ENCODE measurements around the gene ASNS.
A peak's percentile ranks its signal among the peaks of the same experiment; 100 is the strongest.
"Not testable (repeated sequence)": the region's sequence is repeated elsewhere in the genome, so short reads cannot be mapped to it uniquely, and the experiment has no call there.

Gene ASNS

GRCh38 chr7:97872025-97872669 lies at the start of gene ASNS:
ASNS (minus strand) TSS chr7:97872408; CDS start chr7:97869156, 3,252 bp downstream.
- DNase-seq (ENCODE audit: low spot score): peak; percentile 84

- not testable (repeated sequence) for DNase-seq (ENCODE audit: low spot score)
These were observed 49.0 kb upstream of the ASNS start for GRCh38 chr7:97921254-97921653.

GRCh38 chr7:97915267-97915666 lies 43.1 kb upstream of the ASNS start:
- DNase-seq (ENCODE audit: low spot score): not testable (repeated sequence)

DNA sequence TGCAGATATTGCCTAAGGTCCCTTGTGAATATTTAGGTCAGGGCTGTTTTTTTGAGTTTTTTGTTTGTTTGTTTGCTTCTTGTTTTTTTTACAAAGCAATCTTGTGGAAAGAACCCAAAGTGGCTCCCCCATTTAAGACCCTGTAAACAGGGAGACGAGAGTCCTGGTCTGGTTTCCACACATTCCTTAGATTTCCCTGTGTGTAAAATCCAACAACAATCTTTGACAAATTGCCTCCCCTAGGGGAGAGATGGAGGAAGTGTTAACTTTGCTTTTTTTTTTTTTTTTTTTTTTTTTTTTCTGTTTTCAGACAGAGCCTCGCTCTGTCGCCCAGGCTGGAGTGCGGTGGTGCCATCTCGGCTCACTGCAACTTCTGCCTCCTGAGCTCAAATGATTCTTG lies 40.1 kb upstream of the ASNS start:
- DNase-seq (ENCODE audit: low spot score): not testable (repeated sequence)

DNA sequence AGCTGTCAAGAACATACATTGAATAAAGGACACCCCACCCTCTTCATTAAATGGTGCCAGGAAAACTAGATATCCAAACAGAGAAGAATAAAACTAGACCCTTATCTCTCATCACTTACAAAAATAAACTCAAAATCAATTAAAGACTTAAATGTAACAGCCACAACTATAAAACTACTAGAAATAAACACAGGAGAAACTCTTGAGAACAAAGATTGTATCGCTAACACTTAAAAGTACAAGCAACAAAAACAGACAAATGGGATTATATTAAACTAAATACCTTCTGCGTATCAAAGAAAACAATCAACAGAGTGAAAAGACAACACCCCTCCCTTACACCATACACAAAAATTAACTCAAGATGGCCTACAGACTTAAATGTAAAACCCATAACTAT lies 24.7 kb upstream of the ASNS start:
- not testable (repeated sequence) for DNase-seq (ENCODE audit: low spot score)

DNA sequence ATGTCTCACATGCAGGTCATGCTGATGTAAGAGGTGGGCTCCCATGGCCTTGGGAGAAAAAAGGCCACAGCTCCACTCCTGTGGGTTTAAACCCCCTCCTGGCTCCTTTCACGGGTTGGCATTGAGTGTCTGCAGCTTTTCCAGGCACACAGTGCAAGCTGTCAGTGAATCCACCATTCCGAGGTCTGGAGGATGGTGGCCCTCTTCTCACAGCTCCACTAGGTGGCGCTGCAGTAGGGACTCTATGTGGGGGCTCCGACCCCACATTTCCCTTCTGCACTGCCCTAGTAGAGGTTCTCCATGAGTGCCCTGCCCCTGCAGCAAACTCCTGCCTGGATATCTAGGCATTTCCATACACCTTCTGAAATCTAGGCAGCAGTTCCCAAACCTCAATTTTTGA lies 19.5 kb upstream of the ASNS start:
- not testable (repeated sequence) for DNase-seq (ENCODE audit: low spot score)

- DNase-seq (ENCODE audit: low spot score): not testable (repeated sequence)
These were observed 7.3 kb upstream of the ASNS start for GRCh38 chr7:97879527-97879926.

GRCh38 chr7:97874894-97875293 lies 2.7 kb upstream of the ASNS start:
- not testable (repeated sequence) for DNase-seq (ENCODE audit: low spot score)

DNA sequence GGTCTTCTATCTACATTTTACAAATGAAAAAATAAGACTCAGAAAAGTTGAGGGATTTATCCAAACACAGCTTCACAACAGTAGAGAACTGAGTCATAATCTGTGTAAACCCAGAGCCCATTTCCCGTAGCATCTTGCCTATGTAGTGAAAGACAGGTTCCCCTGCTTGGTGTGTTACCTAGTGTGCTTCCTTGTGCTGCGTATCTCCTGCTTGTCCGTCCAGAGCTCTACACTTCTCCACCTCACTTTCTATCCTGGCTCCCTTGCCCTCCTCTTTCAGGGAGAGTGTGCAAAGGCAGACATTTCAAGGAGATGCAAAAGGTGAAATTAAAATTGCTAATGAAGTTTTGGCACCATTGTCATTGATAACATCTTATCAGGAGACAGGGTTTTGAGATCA lies 1.4 kb upstream of the ASNS start:
- DNase-seq (ENCODE audit: low spot score): no peak

DNA sequence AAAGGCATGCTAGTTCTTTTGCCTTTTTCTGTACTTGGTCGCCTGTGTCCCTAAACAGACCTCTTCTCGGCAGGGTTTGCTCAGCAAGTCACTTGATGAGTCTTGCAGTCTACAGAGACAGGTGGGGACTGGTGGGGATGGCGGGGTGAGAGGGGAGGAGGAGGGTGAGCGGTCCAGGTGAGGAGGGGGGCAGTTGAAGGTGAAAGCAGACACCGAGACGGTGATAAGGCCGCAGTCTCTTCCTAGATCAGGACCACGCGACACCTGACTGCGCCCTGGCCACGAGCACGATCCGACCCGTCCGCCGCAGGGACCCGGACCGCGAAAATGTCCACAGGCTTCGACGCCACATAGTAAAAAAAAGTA lies 566 bp downstream of the ASNS start:
- DNase-seq (ENCODE audit: low spot score): peak; percentile 21

DNA sequence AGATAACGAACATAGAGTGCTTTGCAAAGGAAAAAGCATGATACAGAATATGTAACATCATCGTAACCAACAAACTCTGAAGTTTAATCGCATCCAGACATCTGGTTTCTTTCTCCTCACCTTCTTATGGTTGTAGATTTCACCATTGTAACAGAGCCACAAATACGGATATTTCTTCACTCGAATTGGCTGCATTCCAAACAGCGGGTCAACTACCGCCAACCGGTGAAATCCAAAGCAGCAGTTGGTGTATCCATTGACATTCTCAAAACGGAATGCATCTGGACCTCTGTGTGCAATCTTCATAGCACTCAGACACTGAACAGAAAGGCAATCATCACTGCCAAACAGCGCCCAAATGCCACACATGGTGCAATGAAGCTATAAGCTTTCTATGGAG lies 3.4 kb downstream of the ASNS start:
- no peak for DNase-seq (ENCODE audit: low spot score)

- no peak for DNase-seq (ENCODE audit: low spot score)
These were observed 3.9 kb downstream of the ASNS start for GRCh38 chr7:97868314-97868713.

- DNase-seq (ENCODE audit: low spot score): no peak
These were observed 7.1 kb downstream of the ASNS start for GRCh38 chr7:97865104-97865503.

DNA sequence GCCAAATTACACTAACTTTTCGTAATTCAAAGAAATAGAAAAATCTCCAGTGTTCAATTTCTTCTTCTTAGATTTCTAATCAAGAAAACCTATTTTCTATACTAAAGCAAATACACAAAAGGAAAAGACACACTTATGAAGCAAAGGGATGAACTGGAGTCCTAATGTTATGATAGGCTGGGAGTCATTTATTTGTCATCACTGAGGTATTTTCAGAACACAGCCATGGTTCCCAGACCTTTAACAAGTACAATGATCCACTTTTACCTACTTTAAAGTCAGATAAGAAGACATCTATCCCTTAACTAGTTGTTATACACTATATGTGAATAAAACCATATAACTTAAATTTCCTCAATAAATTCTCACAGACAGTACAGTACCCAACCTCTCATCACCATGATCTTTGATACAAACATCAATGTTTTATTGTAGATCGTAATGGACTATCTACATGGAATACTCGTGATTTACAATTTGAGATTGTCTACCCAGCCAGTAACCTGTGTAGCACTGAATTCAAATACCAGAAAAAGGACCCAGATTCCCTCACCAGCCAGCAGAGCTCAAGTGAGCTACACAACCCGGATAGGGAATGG lies 12.5 kb downstream of the ASNS start:
- DNase-seq (ENCODE audit: low spot score): no peak

DNA sequence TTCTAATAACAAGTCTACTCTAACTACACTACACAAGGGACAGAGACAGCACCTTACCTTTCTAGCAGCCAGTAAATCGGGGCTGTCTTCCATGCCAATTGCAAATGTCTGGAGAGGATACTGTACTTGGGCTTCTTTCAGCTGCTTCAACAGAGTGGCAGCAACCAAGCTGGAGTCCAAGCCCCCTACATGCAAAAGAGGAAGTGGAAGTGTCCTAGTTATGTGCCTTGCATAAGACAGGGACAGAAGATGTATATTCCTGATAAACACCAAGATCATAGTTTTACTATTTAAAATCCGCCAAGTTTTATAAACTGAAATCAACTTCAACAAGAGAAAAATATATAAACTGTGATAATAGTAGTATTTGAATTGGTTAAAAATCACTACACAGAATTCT lies 14.0 kb downstream of the ASNS start:
- DNase-seq (ENCODE audit: low spot score): no peak

GRCh38 chr7:97857544-97857943 lies 14.7 kb downstream of the ASNS start:
- no peak for DNase-seq (ENCODE audit: low spot score)

- no peak for DNase-seq (ENCODE audit: low spot score)
These were observed 20.5 kb downstream of the ASNS start for GRCh38 chr7:97851683-97852082.

DNA sequence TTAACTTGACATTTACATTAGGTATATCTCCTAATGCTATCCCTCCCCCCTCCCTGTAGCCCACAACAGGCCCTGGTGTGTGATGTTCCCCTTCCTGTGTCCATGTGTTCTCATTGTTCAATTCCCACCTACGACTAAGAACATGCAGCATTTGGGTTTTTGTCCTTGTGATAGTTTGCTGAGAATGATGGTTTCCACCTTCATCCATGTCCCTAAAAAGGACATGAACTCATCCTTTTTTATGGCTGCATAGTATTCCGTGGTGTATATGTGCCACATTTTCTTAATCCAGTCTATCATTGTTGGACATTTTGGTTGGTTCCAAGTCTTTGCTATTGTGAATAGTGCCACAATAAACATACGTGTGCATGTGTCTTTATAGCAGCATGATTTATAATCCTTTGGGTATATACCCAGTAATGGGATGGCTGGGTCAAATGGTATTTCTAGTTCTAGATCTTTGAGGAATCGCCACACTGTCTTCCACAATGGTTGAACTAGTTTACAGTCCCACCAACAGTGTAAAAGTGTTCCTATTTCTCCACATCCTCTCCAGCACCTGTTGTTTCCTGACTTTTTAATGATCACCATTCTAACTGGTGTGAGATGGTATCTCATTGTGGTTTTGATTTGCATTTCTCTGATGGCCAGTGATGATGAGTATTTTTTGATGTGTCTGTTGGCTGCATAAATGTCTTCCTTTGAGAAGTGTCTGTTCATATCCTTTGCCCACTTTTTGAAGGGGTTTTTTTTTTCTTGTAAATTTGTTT lies 21.8 kb downstream of the ASNS start:
- DNase-seq (ENCODE audit: low spot score): not testable (repeated sequence)

DNA sequence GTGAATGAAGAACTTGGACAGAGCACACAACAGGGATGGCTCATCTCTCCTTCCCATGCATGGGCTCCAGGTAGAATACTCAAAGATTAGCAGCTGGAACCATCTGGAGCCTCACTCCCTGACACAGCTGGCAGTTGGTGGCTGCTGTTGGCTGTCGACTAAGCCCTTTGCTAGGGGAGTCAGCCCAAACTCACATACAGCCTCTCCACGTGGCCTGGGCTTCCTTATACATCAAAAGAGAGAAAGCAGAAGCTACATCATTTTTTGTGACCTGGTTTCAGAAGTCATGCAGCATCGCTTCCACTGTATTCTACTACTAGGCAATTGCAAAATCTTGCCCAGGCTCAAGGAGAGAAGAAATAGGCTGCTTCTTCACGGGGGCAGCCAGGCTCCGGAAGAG lies 24.4 kb downstream of the ASNS start:
- no peak for DNase-seq (ENCODE audit: low spot score)

GRCh38 chr7:97846945-97847344 lies 25.3 kb downstream of the ASNS start:
- DNase-seq (ENCODE audit: low spot score): no peak

DNA sequence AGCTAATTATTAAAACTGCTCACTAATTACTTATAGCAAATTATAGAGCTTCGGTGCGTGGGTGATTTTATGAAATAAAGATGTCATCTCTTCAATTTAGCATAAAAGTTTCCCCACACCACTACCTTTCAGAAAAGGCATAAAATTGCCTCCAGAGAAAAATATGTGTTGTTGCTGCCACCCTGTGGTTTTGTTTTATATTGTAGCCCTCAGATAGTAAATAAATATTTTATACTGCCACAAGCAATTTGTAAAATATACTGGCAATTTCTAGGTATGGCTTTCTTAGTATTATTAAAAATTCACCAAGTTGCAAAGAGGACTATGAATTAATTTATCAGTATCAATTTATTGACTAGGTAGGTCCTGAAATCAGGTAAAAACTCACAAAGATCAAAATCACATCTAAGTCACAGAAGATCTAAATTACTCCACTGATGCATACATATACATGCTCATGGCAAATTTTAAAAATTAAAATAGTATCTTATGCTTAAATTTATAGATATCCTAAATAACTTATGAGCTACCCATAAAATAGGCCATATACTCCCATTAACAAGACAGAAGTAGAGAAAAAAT lies 26.5 kb downstream of the ASNS start:
- peak; percentile 19 for DNase-seq (ENCODE audit: low spot score)

- DNase-seq (ENCODE audit: low spot score): peak; percentile 40
These were observed 28.2 kb downstream of the ASNS start for GRCh38 chr7:97844036-97844435.

- no peak for DNase-seq (ENCODE audit: low spot score)
These were observed 29.3 kb downstream of the ASNS start for GRCh38 chr7:97842772-97843345.
